Endothelial cell of umbilical vein (primary cell): ENCODE results near the gene NPM1. TPM values are rescaled to one million over a fixed set of nuclear protein-coding genes. Genes with fewer than 3 reads are reported as not detected.
"Not testable (repeated sequence)": the region's sequence is repeated elsewhere in the genome, so short reads cannot be mapped to it uniquely, and the experiment has no call there.

ENCODE experiments used
- BruUV-seq: library from RNA; stranded (reverse); fragments of 400-500 nt; replicated peaks from 2 replicates; lab custom pipeline; 2021; lab: Mats Ljungman, UMichigan
- CTCF ChIA-PET: fragments of 300-600, 350-600 bp; sonication (Branson Sonifier 250); formaldehyde crosslinking; loops from one replicate; lab custom pipeline; 2021; ENCODE audit warnings: antibody characterized with exemption, inconsistent platforms; lab: Charles Lee
- POLR2A ChIA-PET: fragments of 300-600, 350-600 bp; sonication (Branson Sonifier 250); formaldehyde crosslinking; loops from one replicate; lab custom pipeline; 2021; ENCODE audit warnings: antibody characterized with exemption, inconsistent platforms; lab: Charles Lee
- DNase-seq: peaks from one replicate; pipeline ENCODE4 v3.0.0-alpha.2; 2011; ENCODE audit warnings: low read depth, low spot score
- FAIRE-seq: peaks from 2 replicates; lab custom pipeline; 2011; peaks lifted over from hg19 to GRCh38; lab: Jason Lieb, UNC
- H2AFZ ChIP-seq: 2 replicates; pipeline ENCODE4 v1.6.0; 2012; ENCODE audit warnings: low read depth, low read length, control low read depth, inconsistent platforms
- H3K27ac ChIP-seq: 2 replicates; pipeline ENCODE4 v1.5.1; 2011; ENCODE audit warnings: low read depth, mild to moderate bottlenecking, control low read depth, low read length, moderate library complexity; ENCODE audit not compliant: insufficient read depth
- H3K27me3 ChIP-seq, 2 experiments: 2 replicates each; pipeline versions ENCODE4 v1.6.0 to v1.6.1; 2011; ENCODE audit warnings: low read length in 2 of 2, mixed read lengths in 1 of 2; ENCODE audit not compliant: control insufficient read depth in 2 of 2, insufficient read depth in 2 of 2
- H3K36me3 ChIP-seq, 2 experiments: 2 replicates in 1 of 2; 3 replicates in 1 of 2; pipeline ENCODE4 v1.5.1; 2011; ENCODE audit warnings: low read length in 2 of 2, mild to moderate bottlenecking in 1 of 2, moderate library complexity in 1 of 2; ENCODE audit not compliant: control insufficient read depth in 2 of 2, insufficient read depth in 2 of 2; ENCODE audit errors: extremely low read depth in 1 of 2
- H3K4me1 ChIP-seq: 3 replicates; pipeline ENCODE4 v1.5.1; 2011; ENCODE audit warnings: mild to moderate bottlenecking, low read length; ENCODE audit not compliant: control insufficient read depth, insufficient read depth; ENCODE audit errors: extremely low read depth
- H3K4me2 ChIP-seq: 2 replicates; pipeline ENCODE4 v1.6.1; 2011; ENCODE audit warnings: low read length, control low read depth, mixed read lengths; ENCODE audit not compliant: insufficient read depth
- H3K4me3 ChIP-seq, 3 experiments: fragments of 200-600 bp in 1 of 3; sonication (generic), shearing (Covaris generic) in 1 of 3; replicated peaks in 1 of 3; 2 replicates each; pipeline ENCODE4 v1.5.1; 2011 to 2016; ENCODE audit warnings: control low read depth in 3 of 3, low read length in 3 of 3, mild to moderate bottlenecking in 2 of 3, inconsistent platforms in 1 of 3, low read depth in 1 of 3, moderate library complexity in 1 of 3; ENCODE audit not compliant: insufficient read depth in 1 of 3
- H3K79me2 ChIP-seq: 2 replicates; pipeline ENCODE4 v1.6.0; 2012; ENCODE audit warnings: low read length, inconsistent platforms; ENCODE audit not compliant: control insufficient read depth, insufficient read depth
- H3K9ac ChIP-seq: replicated peaks from 2 replicates; pipeline ENCODE3; 2011; ENCODE audit warnings: low read length, control low read depth; ENCODE audit not compliant: insufficient read depth; ENCODE audit errors: extremely low read depth
- H3K9me1 ChIP-seq: replicated peaks from 3 replicates; pipeline ENCODE4 v1.6.0; 2011; ENCODE audit warnings: mild to moderate bottlenecking, low read length; ENCODE audit not compliant: control insufficient read depth, insufficient read depth; ENCODE audit errors: extremely low read depth
- H3K9me3 ChIP-seq: replicated peaks from 2 replicates; pipeline ENCODE4 v1.5.1; 2012; ENCODE audit warnings: low read length, inconsistent platforms; ENCODE audit not compliant: control insufficient read depth, insufficient read depth
- H4K20me1 ChIP-seq: replicated peaks from 2 replicates; pipeline ENCODE3; 2011; ENCODE audit warnings: mild to moderate bottlenecking, low read length; ENCODE audit not compliant: control insufficient read depth, insufficient read depth; ENCODE audit errors: extremely low read depth
- CTCF ChIP-seq, 2 donors: IDR thresholded peaks; 1 replicate in 1 of 2; 2 replicates in 1 of 2; pipeline ENCODE4 v1.5.1; 2011; ENCODE audit warnings: low read length in 2 of 2, mild to moderate bottlenecking in 2 of 2, moderate library complexity in 2 of 2, control low read depth in 1 of 2, inconsistent platforms in 1 of 2, low read depth in 1 of 2; ENCODE audit not compliant: insufficient read depth in 1 of 2; ENCODE audit errors: extremely low read depth in 1 of 2
- EZH2 ChIP-seq: IDR thresholded peaks from 2 replicates; pipeline ENCODE4 v1.6.1; 2012; ENCODE audit warnings: borderline replicate concordance, low read depth, mild to moderate bottlenecking, moderate library complexity, low read length, inconsistent platforms; ENCODE audit not compliant: severe bottlenecking
- FOS ChIP-seq: IDR thresholded peaks from 2 replicates; pipeline ENCODE4 v1.6.1; 2011; ENCODE audit warnings: mild to moderate bottlenecking, low read length, moderate library complexity, borderline replicate concordance; ENCODE audit not compliant: insufficient read depth
- GATA2 ChIP-seq: IDR thresholded peaks from 2 replicates; pipeline ENCODE4 v1.7.0; 2011; ENCODE audit warnings: low read depth, mild to moderate bottlenecking, moderate library complexity, mixed read lengths, low read length; ENCODE audit not compliant: insufficient read length, insufficient read depth
- JUN ChIP-seq: IDR thresholded peaks from 2 replicates; pipeline ENCODE4 v1.6.1; 2011; ENCODE audit warnings: borderline replicate concordance, low read depth; ENCODE audit not compliant: insufficient read length, insufficient read depth
- MAX ChIP-seq: IDR thresholded peaks from 2 replicates; pipeline ENCODE4 v1.6.1; 2011; ENCODE audit not compliant: insufficient read depth, insufficient read length
- MYC ChIP-seq: IDR thresholded peaks from one replicate; pipeline ENCODE4 v1.6.1; 2011; ENCODE audit warnings: mild to moderate bottlenecking, low read depth, low read length
- POLR2A ChIP-seq: IDR thresholded peaks from 2 replicates; pipeline ENCODE4 v1.6.1; 2012; ENCODE audit warnings: low read depth, mild to moderate bottlenecking, control low read depth, low read length
- POLR2AphosphoS5 ChIP-seq: IDR thresholded peaks from 2 replicates; pipeline ENCODE4 v1.6.1; 2012; ENCODE audit warnings: low read depth, mild to moderate bottlenecking, control low read depth, low read length, moderate library complexity; ENCODE audit not compliant: insufficient read depth
- dilution Hi-C: fragments of 300-500 bp; cut with MboI; formaldehyde crosslinking; loops from one replicate; pipeline ENCODE4 v1.15.0; 2019; ENCODE audit warnings: low sequenced_read_pairs; ENCODE audit not compliant: extremely low pct_ligation_motif_present
- intact Hi-C: fragments of 100-400 bp; cut with micrococcal nuclease; formaldehyde crosslinking; loops from one replicate; pipeline ENCODE4 v1.10.0; 2022
- polyA plus RNA-seq, 4 experiments: library from polyadenylated mRNA; depleted of rRNA in 3 of 4; stranded (reverse) in 3 of 4; unstranded in 1 of 4; fragments of >200 nt; gene quantifications; 2 replicates each; pipeline versions ENCODE4 v1.2.1 to v1.2.3, GENCODE V29; 2011 to 2012; ENCODE audit warnings: missing spikeins in 1 of 4
- total RNA-seq: library from RNA; stranded (reverse); gene quantifications from 2 replicates; pipeline ENCODE4 v1.2.3, GENCODE V29; 2021

Gene NPM1
- total and polyA plus RNA-seq, 2 donors (not counting 3 experiments of a cell fraction or from before 2014, with no cell fraction given), result 618 to 1,695 TPM

GRCh38 chr5:171398660-171399059, 11.0 kb downstream of the NPM1 start:
- H3K9me3 ChIP-seq, FAIRE-seq, H2AFZ ChIP-seq, BruUV-seq, H3K27ac ChIP-seq, dilution Hi-C loops, H3K9ac ChIP-seq, H3K4me3 ChIP-seq, intact Hi-C loops, H3K4me2 ChIP-seq, H3K27me3 ChIP-seq, H3K9me1 ChIP-seq, DNase-seq, H3K4me1 ChIP-seq: not testable (repeated sequence)
- peaks cover 23% of the 10 kb centered on the region for H4K20me1 ChIP-seq
- CTCF ChIA-PET, result interaction anchor here (1.1 kb wide), 1 partner anchor 20 kb away, joined by 4 read pairs; no protein-coding TSS in a partner anchor
- TF ChIP-seq POLR2AphosphoS5, result peak; percentile 12
- peaks cover 82% of the 10 kb centered on the region for H3K79me2 ChIP-seq
- POLR2A ChIA-PET, result interaction anchor here (1.0 kb wide), 1 partner anchor 10 kb away, joined by 4 read pairs; no protein-coding TSS in a partner anchor
- H3K36me3 ChIP-seq, result peaks cover 31 to 43% of the 10 kb centered on the region in 2 experiments

GRCh38 chr5:171400169-171400568, 12.5 kb downstream of the NPM1 start:
- no peak for TF ChIP-seq MAX
- TF ChIP-seq MYC, result no peak
- TF ChIP-seq CTCF (IDR thresholded peaks at IDR 0.05; ENCODE audit: extremely low read depth in 1 of 2, insufficient read depth in 1 of 2, low read depth in 1 of 2, low read length in 2 of 2), result no peak
- no peak for TF ChIP-seq POLR2A
- TF ChIP-seq POLR2AphosphoS5, result no peak
- no peak for TF ChIP-seq GATA2
- TF ChIP-seq FOS, result no peak
- TF ChIP-seq JUN, result no peak
- TF ChIP-seq EZH2, result no peak
- dilution Hi-C loops (no loop called here), intact Hi-C loops (no loop called here)
- Histone ChIP-seq H2AFZ (no peak overlapping the region), H3K4me3 (no peak overlapping the region), H3K4me1 (peaks cover 5% of the 10 kb centered on the region), H3K27me3 (no peaks in the 10 kb centered on the region), H3K79me2 (peaks cover 73% of the 10 kb centered on the region), H3K27ac (no peak overlapping the region), H4K20me1 (peaks cover 25% of the 10 kb centered on the region), H3K9ac (peak overlapping the region; percentile 3), H3K4me2 (no peak overlapping the region), H3K9me3 (no peaks in the 10 kb centered on the region), H3K9me1 (no peaks in the 10 kb centered on the region), H3K36me3 (peaks cover 21 to 41% of the 10 kb centered on the region in 2 experiments)
- no TSS peak for BruUV-seq
- ChIA-PET CTCF (no interaction called here), POLR2A (no interaction called here)
- no peak for FAIRE-seq
- DNase-seq, result no peak
